PC-3 (cell line): ENCODE measurements around the gene RNF157.

Experiments
- CTCF ChIP-seq: fragments of 300-600 bp; sonication (generic); conservative IDR thresholded peaks from 2 replicates; pipeline ENCODE4 v1.5.1; 2017; ENCODE audit warnings: antibody characterized with exemption, low read depth, mild to moderate bottlenecking, low read length
- EZH2 ChIP-seq: fragments of 300-600 bp; sonication (generic); IDR thresholded peaks from one replicate; pipeline ENCODE4 v1.6.1; 2017; ENCODE audit warnings: antibody characterized with exemption, mild to moderate bottlenecking, low read length; ENCODE audit not compliant: unreplicated experiment
- EZH2phosphoT487 ChIP-seq: fragments of 300-600 bp; sonication (generic); IDR thresholded peaks from 2 replicates; pipeline ENCODE4 v1.6.1; 2018; ENCODE audit warnings: mild to moderate bottlenecking, antibody characterized with exemption, low read length, borderline replicate concordance

- TF ChIP-seq CTCF (no peak), EZH2 (no peak), EZH2phosphoT487 (no peak)
Measured at GRCh38 chr17:76276461-76277299, 36.4 kb upstream of the RNF157 start.
